C1 segment of cervical spinal cord (tissue), 14 donors: ENCODE results near the gene FAM13A.

Source experiments
- DNase-seq, 14 donors: peaks; one replicate each; lab custom pipeline; 2025; lab: John Stamatoyannopoulos, UW

Gene FAM13A

GRCh38 chr4:88751258-88752075 is 305.5 kb downstream of the FAM13A start:
- no peak for DNase-seq

GRCh38 chr4:88750369-88750768 is 306.6 kb downstream of the FAM13A start:
- DNase-seq: no peak

- DNase-seq: no peak
These were observed 309.6 kb downstream of the FAM13A start for GRCh38 chr4:88747351-88747750.

- DNase-seq: no peak
These were observed 310.8 kb downstream of the FAM13A start for GRCh38 chr4:88746206-88746605.

GRCh38 chr4:88745581-88746163 is 311.3 kb downstream of the FAM13A start:
- DNase-seq: peak in 1 of 14 donors; percentile 79

GRCh38 chr4:88745175-88745574 is 311.8 kb downstream of the FAM13A start:
- no peak for DNase-seq

- peak in 1 of 14 donors; percentile 44 for DNase-seq
These were observed 312.4 kb downstream of the FAM13A start for GRCh38 chr4:88744609-88745008.

GRCh38 chr4:88743696-88744095 is 313.3 kb downstream of the FAM13A start:
- DNase-seq: no peak

GRCh38 chr4:88742561-88742960 is 314.4 kb downstream of the FAM13A start:
- no peak for DNase-seq

GRCh38 chr4:88738180-88738579 is 318.8 kb downstream of the FAM13A start:
- peak in 1 of 14 donors; percentile 45 for DNase-seq

GRCh38 chr4:88737307-88737941 is 319.6 kb downstream of the FAM13A start:
- DNase-seq: peak in 1 of 14 donors; percentile 57

GRCh38 chr4:88736264-88736663 is 320.7 kb downstream of the FAM13A start:
- no peak for DNase-seq

GRCh38 chr4:88735564-88735963 is 321.4 kb downstream of the FAM13A start:
- no peak for DNase-seq

- no peak for DNase-seq
These were observed 322.5 kb downstream of the FAM13A start for GRCh38 chr4:88734403-88734949.

- no peak for DNase-seq
These were observed 324.1 kb downstream of the FAM13A start for GRCh38 chr4:88732714-88733368.

- DNase-seq: no peak
These were observed 325.6 kb downstream of the FAM13A start for GRCh38 chr4:88731381-88731780.

GRCh38 chr4:88730811-88731210 is 326.2 kb downstream of the FAM13A start:
- no peak for DNase-seq

GRCh38 chr4:88729146-88729760 is 327.7 kb downstream of the FAM13A start:
- peak in 1 of 14 donors; percentile 26 for DNase-seq

- DNase-seq: peak in 8 of 14 donors; percentile 14 to 46 (median 28)
These were observed 328.8 kb downstream of the FAM13A start for GRCh38 chr4:88728146-88728545.

- no peak for DNase-seq
These were observed 331.0 kb downstream of the FAM13A start for GRCh38 chr4:88725986-88726385.

GRCh38 chr4:88725143-88725542 is 331.8 kb downstream of the FAM13A start:
- no peak for DNase-seq
